ENCODE measurements around the gene PRKCSH.

The PRKCSH gene

DNA sequence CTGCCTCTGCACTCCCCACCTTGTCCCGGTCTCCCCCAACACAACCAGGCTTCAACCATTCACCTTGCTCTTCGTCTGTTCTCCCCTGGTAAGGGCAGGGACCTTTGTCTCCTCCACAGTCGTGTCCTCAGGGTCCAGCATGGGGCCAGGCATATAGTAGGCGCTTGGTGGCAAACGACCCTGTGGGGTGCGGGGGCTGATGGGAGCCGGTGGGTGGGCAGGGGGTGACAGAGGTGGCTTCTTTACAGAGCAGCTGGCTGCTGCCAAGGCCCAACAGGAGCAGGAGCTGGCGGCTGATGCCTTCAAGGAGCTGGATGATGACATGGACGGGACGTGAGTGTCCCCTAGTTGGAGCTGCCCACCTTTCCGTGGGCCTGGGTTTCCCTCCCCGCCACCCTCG is 9.7 kb downstream of the PRKCSH start:
- Histone ChIP-seq H3K4me2 (ENCODE audit: low read length) (no peak overlapping the region), H2AFZ (ENCODE audit: low read depth, low read length) (no peak overlapping the region), H3K9me3 (ENCODE audit: insufficient read depth, low read length) (no peaks in the 10 kb centered on the region), H3K4me3 (ENCODE audit: low read length) (no peak overlapping the region), H3K4me1 (ENCODE audit: low read length) (no peaks in the 10 kb centered on the region), H3K79me2 (ENCODE audit: low read length) (no peaks in the 10 kb centered on the region), H4K20me1 (ENCODE audit: insufficient read depth, low read length) (0 out of 2 replicates have a peak, but pooled peaks cover 2% of the 10 kb centered on the region), H3K27ac (ENCODE audit: low read length) (no peak overlapping the region), H3K36me3 (replicated peaks; ENCODE audit: low read depth, low read length) (peaks cover 55% of the 10 kb centered on the region), H3K9ac (ENCODE audit: low read length) (no peak overlapping the region), H3K27me3 (ENCODE audit: low read depth, low read length) (no peaks in the 10 kb centered on the region)
- no peak for TF ChIP-seq EZH2phosphoT487 (IDR thresholded peaks at IDR 0.05; ENCODE audit: low read depth)
- TF ChIP-seq, protein P1, sequence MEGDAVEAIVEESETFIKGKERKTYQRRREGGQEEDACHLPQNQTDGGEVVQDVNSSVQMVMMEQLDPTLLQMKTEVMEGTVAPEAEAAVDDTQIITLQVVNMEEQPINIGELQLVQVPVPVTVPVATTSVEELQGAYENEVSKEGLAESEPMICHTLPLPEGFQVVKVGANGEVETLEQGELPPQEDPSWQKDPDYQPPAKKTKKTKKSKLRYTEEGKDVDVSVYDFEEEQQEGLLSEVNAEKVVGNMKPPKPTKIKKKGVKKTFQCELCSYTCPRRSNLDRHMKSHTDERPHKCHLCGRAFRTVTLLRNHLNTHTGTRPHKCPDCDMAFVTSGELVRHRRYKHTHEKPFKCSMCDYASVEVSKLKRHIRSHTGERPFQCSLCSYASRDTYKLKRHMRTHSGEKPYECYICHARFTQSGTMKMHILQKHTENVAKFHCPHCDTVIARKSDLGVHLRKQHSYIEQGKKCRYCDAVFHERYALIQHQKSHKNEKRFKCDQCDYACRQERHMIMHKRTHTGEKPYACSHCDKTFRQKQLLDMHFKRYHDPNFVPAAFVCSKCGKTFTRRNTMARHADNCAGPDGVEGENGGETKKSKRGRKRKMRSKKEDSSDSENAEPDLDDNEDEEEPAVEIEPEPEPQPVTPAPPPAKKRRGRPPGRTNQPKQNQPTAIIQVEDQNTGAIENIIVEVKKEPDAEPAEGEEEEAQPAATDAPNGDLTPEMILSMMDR (IDR thresholded peaks at IDR 0.05; ENCODE audit: low read depth, low read length): no peak

DNA sequence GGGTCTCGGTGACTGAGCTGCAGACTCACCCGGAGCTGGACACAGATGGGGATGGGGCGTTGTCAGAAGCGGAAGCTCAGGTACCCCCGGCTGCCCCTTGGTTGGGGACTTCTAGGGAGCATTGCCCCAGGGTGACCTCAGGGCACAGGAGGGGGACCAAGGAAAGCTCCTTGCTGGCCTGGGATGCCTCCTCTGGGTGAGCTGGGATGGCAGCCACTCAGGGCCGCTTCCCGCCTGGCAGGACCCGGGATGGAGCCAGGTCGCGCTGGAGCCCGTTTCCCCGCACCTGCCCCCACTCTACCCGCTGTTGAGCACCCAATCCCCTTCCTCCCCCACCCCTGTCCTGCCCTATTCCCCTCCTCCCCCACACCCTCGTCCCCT is 10.8 kb downstream of the PRKCSH start:
- no peaks in the 10 kb centered on the region for H3K9me3 ChIP-seq (ENCODE audit: insufficient read depth, low read length)
- TF ChIP-seq EZH2phosphoT487 (IDR thresholded peaks at IDR 0.05; ENCODE audit: low read depth): no peak
- TF ChIP-seq, protein P1 (IDR thresholded peaks at IDR 0.05; ENCODE audit: low read depth, low read length): no peak
- H3K79me2 ChIP-seq (ENCODE audit: low read length): no peaks in the 10 kb centered on the region
- no peak overlapping the region for H2AFZ ChIP-seq (ENCODE audit: low read depth, low read length)
- H3K36me3 ChIP-seq (replicated peaks; ENCODE audit: low read depth, low read length): peaks cover 51% of the 10 kb centered on the region
- no peak overlapping the region for H3K27ac ChIP-seq (ENCODE audit: low read length)
- no peaks in the 10 kb centered on the region for H3K27me3 ChIP-seq (ENCODE audit: low read depth, low read length)
- 0 out of 2 replicates have a peak, but pooled peaks cover 2% of the 10 kb centered on the region for H4K20me1 ChIP-seq (ENCODE audit: insufficient read depth, low read length)
- H3K4me2 ChIP-seq (ENCODE audit: low read length): no peak overlapping the region
- peaks cover 2% of the 10 kb centered on the region; the same call in 1 of the 2 replicates for H3K4me1 ChIP-seq (ENCODE audit: low read length)
- no peak overlapping the region for H3K4me3 ChIP-seq (ENCODE audit: low read length)
- no peak overlapping the region for H3K9ac ChIP-seq (ENCODE audit: low read length)

GRCh38 chr19:11446652-11447301 is 11.3 kb downstream of the PRKCSH start:
- H3K36me3 ChIP-seq (replicated peaks; ENCODE audit: low read depth, low read length): peaks cover 46% of the 10 kb centered on the region
- 0 out of 2 replicates have a peak, but pooled peaks cover 2% of the 10 kb centered on the region for H4K20me1 ChIP-seq (ENCODE audit: insufficient read depth, low read length)
- TF ChIP-seq EZH2phosphoT487 (IDR thresholded peaks at IDR 0.05; ENCODE audit: low read depth): no peak
- TF ChIP-seq, protein P1 (IDR thresholded peaks at IDR 0.05; ENCODE audit: low read depth, low read length): peak; percentile 81
- no peaks in the 10 kb centered on the region for H3K79me2 ChIP-seq (ENCODE audit: low read length)
- no peaks in the 10 kb centered on the region for H3K9me3 ChIP-seq (ENCODE audit: insufficient read depth, low read length)
- no peak overlapping the region for H3K4me2 ChIP-seq (ENCODE audit: low read length)
- H3K27ac ChIP-seq (ENCODE audit: low read length): no peak overlapping the region
- H3K27me3 ChIP-seq (ENCODE audit: low read depth, low read length): no peaks in the 10 kb centered on the region
- H3K4me1 ChIP-seq (ENCODE audit: low read length): peaks cover 7% of the 10 kb centered on the region; the same call in 1 of the 2 replicates
- H3K4me3 ChIP-seq (ENCODE audit: low read length): no peak overlapping the region
- H3K9ac ChIP-seq (ENCODE audit: low read length): no peak overlapping the region
- H2AFZ ChIP-seq (ENCODE audit: low read depth, low read length): no peak overlapping the region

- H3K27me3 ChIP-seq (ENCODE audit: low read depth, low read length): no peaks in the 10 kb centered on the region
- H3K36me3 ChIP-seq (replicated peaks; ENCODE audit: low read depth, low read length): peaks cover 39% of the 10 kb centered on the region
- TF ChIP-seq, protein P1 (IDR thresholded peaks at IDR 0.05; ENCODE audit: low read depth, low read length): no peak
- TF ChIP-seq EZH2phosphoT487 (IDR thresholded peaks at IDR 0.05; ENCODE audit: low read depth): no peak
- H3K27ac ChIP-seq (ENCODE audit: low read length): no peak overlapping the region
- no peak overlapping the region for H3K4me2 ChIP-seq (ENCODE audit: low read length)
- no peak overlapping the region for H3K9ac ChIP-seq (ENCODE audit: low read length)
- H3K4me1 ChIP-seq (ENCODE audit: low read length): peaks cover 13% of the 10 kb centered on the region
- H3K9me3 ChIP-seq (ENCODE audit: insufficient read depth, low read length): no peaks in the 10 kb centered on the region
- no peak overlapping the region for H2AFZ ChIP-seq (ENCODE audit: low read depth, low read length)
- 0 out of 2 replicates have a peak, but pooled peaks cover 2% of the 10 kb centered on the region for H4K20me1 ChIP-seq (ENCODE audit: insufficient read depth, low read length)
- peaks cover 5% of the 10 kb centered on the region for H3K79me2 ChIP-seq (ENCODE audit: low read length)
- no peak overlapping the region for H3K4me3 ChIP-seq (ENCODE audit: low read length)
These were observed 12.2 kb downstream of the PRKCSH start for GRCh38 chr19:11447347-11448262.

All from OCI-LY3 (cell line).